CD14-positive monocyte (primary cell): ENCODE measurements around the gene ZGPAT. TPM values are rescaled to one million over a fixed set of nuclear protein-coding genes. Genes with fewer than 3 reads are reported as not detected.
"Not testable (repeated sequence)": the region's sequence is repeated elsewhere in the genome, so short reads cannot be mapped to it uniquely, and the experiment has no call there.

ENCODE experiments used
- DNase-seq, 3 donors: peaks; one replicate each; pipeline ENCODE4 v3.0.0-alpha.2; 2011 to 2022
- H2AFZ ChIP-seq: 2 replicates; pipeline ENCODE4 v1.6.0; 2012; ENCODE audit warnings: mild to moderate bottlenecking, low read depth, low read length, inconsistent platforms; ENCODE audit not compliant: insufficient read depth, poor library complexity, severe bottlenecking
- H3K27ac ChIP-seq, 2 donors: 1 replicate in 1 of 2; 2 replicates in 1 of 2; pipeline ENCODE4 v1.5.1; 2012 to 2013; ENCODE audit warnings: low read length in 2 of 2, control low read depth in 1 of 2, inconsistent platforms in 1 of 2, low read depth in 1 of 2, mild to moderate bottlenecking in 1 of 2
- H3K27me3 ChIP-seq, 2 donors: one replicate each; pipeline versions ENCODE4 v1.6.0 to v1.6.1; 2011 to 2013; ENCODE audit warnings: low read length in 2 of 2; ENCODE audit not compliant: control insufficient read depth in 2 of 2, insufficient read depth in 2 of 2
- H3K36me3 ChIP-seq, 2 donors: replicated peaks in 1 of 2; 1 replicate in 1 of 2; 2 replicates in 1 of 2; pipeline versions ENCODE4 v1.5.1 to v1.6.1; 2012 to 2013; ENCODE audit warnings: low read length in 2 of 2, control low read depth in 1 of 2, inconsistent platforms in 1 of 2, mild to moderate bottlenecking in 1 of 2; ENCODE audit not compliant: insufficient read depth in 2 of 2, control insufficient read depth in 1 of 2
- H3K4me1 ChIP-seq, 2 donors: 1 replicate in 1 of 2; 2 replicates in 1 of 2; pipeline versions ENCODE4 v1.5.1 to v1.6.1; 2012 to 2013; ENCODE audit warnings: low read length in 2 of 2, control low read depth in 1 of 2, inconsistent platforms in 1 of 2, mild to moderate bottlenecking in 1 of 2, moderate library complexity in 1 of 2; ENCODE audit not compliant: insufficient read depth in 2 of 2, control insufficient read depth in 1 of 2
- H3K4me2 ChIP-seq: replicated peaks from 2 replicates; pipeline ENCODE3; 2012; ENCODE audit warnings: low read length, moderate library complexity, mild to moderate bottlenecking; ENCODE audit not compliant: poor library complexity, severe bottlenecking; ENCODE audit errors: extremely low read depth
- H3K4me3 ChIP-seq, 3 experiments: fragments of 200-600 bp in 1 of 3; sonication (generic) in 1 of 3; replicated peaks in 1 of 3; 1 replicate in 2 of 3; 2 replicates in 1 of 3; pipeline ENCODE4 v1.5.1; 2011 to 2013; ENCODE audit warnings: low read length in 3 of 3, mild to moderate bottlenecking in 3 of 3, control low read depth in 2 of 3, low read depth in 2 of 3, inconsistent platforms in 1 of 3, moderate library complexity in 1 of 3
- H3K79me2 ChIP-seq: 2 replicates; pipeline ENCODE4 v1.6.0; 2012; ENCODE audit warnings: mild to moderate bottlenecking, control low read depth, inconsistent platforms, low read length, moderate library complexity; ENCODE audit not compliant: insufficient read depth
- H3K9ac ChIP-seq: 2 replicates; pipeline ENCODE4 v1.6.0; 2017; ENCODE audit warnings: low read length, mild to moderate bottlenecking; ENCODE audit not compliant: insufficient read depth, poor library complexity, severe bottlenecking
- H3K9me3 ChIP-seq, 2 donors: replicated peaks in 1 of 2; 1 replicate in 1 of 2; 2 replicates in 1 of 2; pipeline versions ENCODE4 v1.5.1 to v1.6.1; 2012 to 2013; ENCODE audit warnings: low read length in 2 of 2, control low read depth in 1 of 2; ENCODE audit not compliant: control insufficient read depth in 1 of 2, insufficient read depth in 1 of 2
- H4K20me1 ChIP-seq: 2 replicates; pipeline ENCODE4 v1.6.0; 2012; ENCODE audit warnings: mild to moderate bottlenecking, low read length, control low read depth, moderate library complexity; ENCODE audit not compliant: insufficient read depth
- H3K27ac Mint-ChIP-seq, 7 donors: one replicate each; pipeline ENCODE4 v1.8.0; 2020; ENCODE audit warnings: mild to moderate bottlenecking in 7 of 7, mixed read lengths in 7 of 7, moderate library complexity in 6 of 7, inconsistent platforms in 2 of 7
- H3K27me3 Mint-ChIP-seq, 3 donors: one replicate each; pipeline ENCODE4 v1.8.0; 2021 to 2022; ENCODE audit warnings: low read depth in 3 of 3, mild to moderate bottlenecking in 3 of 3, mixed read lengths in 3 of 3, moderate library complexity in 3 of 3, inconsistent platforms in 1 of 3
- H3K36me3 Mint-ChIP-seq, 2 donors: one replicate each; pipeline ENCODE4 v1.8.0; 2020; ENCODE audit warnings: mixed read lengths in 2 of 2, inconsistent platforms in 1 of 2, mild to moderate bottlenecking in 1 of 2
- H3K4me1 Mint-ChIP-seq: one replicate; pipeline ENCODE4 v1.8.0; 2020; ENCODE audit warnings: mild to moderate bottlenecking, mixed read lengths
- H3K4me3 Mint-ChIP-seq, 2 donors: one replicate each; pipeline ENCODE4 v1.8.0; 2020; ENCODE audit warnings: mild to moderate bottlenecking in 2 of 2, mixed read lengths in 2 of 2, moderate library complexity in 1 of 2
- H3K9me3 Mint-ChIP-seq, 7 donors: one replicate each; pipeline ENCODE4 v1.8.0; 2020 to 2022; ENCODE audit warnings: mixed read lengths in 7 of 7, mild to moderate bottlenecking in 6 of 7, moderate library complexity in 6 of 7, inconsistent platforms in 2 of 7
- CTCF ChIP-seq: fragments of 200-600 bp; IDR thresholded peaks from one replicate; pipeline ENCODE4 v1.8.0; 2022; ENCODE audit warnings: antibody characterized with exemption, mild to moderate bottlenecking
- WGBS: methylation state at CpG from one replicate; pipeline ENCODE4 v1.1.5; 2013; ENCODE audit warnings: missing lambda C conversion rate; ENCODE audit not compliant: insufficient coverage; 5-methylcytosine and 5-hydroxymethylcytosine counted together
- intact Hi-C, 2 donors: fragments of 100-400 bp; cut with micrococcal nuclease; formaldehyde crosslinking; loops; one replicate each; pipeline versions ENCODE4 v1.15.0 to v1.15.1; 2023
- polyA plus RNA-seq, 3 donors: library from polyadenylated mRNA; depleted of rRNA in 1 of 3; unstranded in 2 of 3; stranded (reverse) in 1 of 3; fragments of 300-500 nt in 2 of 3; fragments of >200 nt in 1 of 3; fragmentation: Illumina TruSeq in 2 of 3; gene quantifications; 1 replicate in 2 of 3; 2 replicates in 1 of 3; pipeline ENCODE4 v1.2.3, GENCODE V29; 2012 to 2021

Gene ZGPAT
- polyA plus RNA-seq, 3 donors, result 24.2 to 58.6 (median 28.3) TPM

DNA sequence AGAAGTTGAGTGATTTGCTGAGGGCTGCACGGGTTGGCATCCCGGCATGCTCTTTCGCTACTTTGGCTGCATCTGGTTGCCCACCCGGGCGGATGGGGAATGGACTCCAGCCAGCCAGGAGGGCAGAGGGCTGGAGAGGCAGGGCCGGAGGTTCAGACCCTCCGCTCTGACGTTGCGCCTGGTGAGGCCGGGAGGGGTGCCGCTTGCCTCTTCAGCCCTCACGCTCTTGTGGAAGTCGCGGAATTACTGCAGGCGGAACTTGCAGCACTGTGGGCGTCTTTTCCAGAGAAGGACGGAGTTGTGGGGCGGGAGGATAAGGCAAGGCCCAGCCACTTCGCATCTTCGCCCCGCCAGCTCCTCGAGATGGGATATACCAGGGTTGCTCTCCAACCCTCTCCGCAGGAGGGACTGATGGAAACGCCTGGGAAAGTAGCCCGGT is 49.1 kb upstream of the ZGPAT start:
- Mint-ChIP-seq H3K27me3 (peaks cover 5 to 9% (median 9%) of the 10 kb centered on the region in 3 donors), H3K4me3 (peak overlapping the region; percentile 95 to 96), H3K9me3 (peaks cover 0 to 1% (median 0%) of the 10 kb centered on the region in 7 donors), H3K27ac (peak overlapping the region; percentile 90 to 98 (median 95)), H3K4me1 (peaks cover 32% of the 10 kb centered on the region), H3K36me3 (peaks cover 30 to 37% of the 10 kb centered on the region in 2 donors)
- Histone ChIP-seq H3K27me3 (peaks cover 0 to 10% of the 10 kb centered on the region in 2 donors), H3K27ac (peak overlapping the region; percentile 55 to 81), H3K36me3 (peaks cover 25 to 37% of the 10 kb centered on the region in 2 donors), H3K4me1 (peaks cover 24 to 26% of the 10 kb centered on the region in 2 donors), H3K4me2 (peak overlapping the region; percentile 87), H3K4me3 (peak overlapping the region; percentile 70 to 96 (median 93)), H2AFZ (peak overlapping the region; percentile 94), H3K9me3 (no peaks in the 10 kb centered on the region), H3K79me2 (peaks cover 9% of the 10 kb centered on the region), H3K9ac (peak overlapping the region; percentile 77), H4K20me1 (no peaks in the 10 kb centered on the region)
- peak in 1 of 3 donors; percentile 20 for DNase-seq
- WGBS, result 2% methylated on average over 24 of the region's 25 CpGs
- no peak for TF ChIP-seq CTCF
- intact Hi-C loops, result loop anchor here (2.0 to 5.0 kb wide), 3 partner anchors 49 to 84 kb away; partner anchors contain the start of genes ZGPAT (in 2 of the 2) and ARFRP1 (in 1 of the 2)

GRCh38 chr20:63659370-63659769 is 48.5 kb upstream of the ZGPAT start:
- H3K36me3 Mint-ChIP-seq, result peaks cover 33 to 42% of the 10 kb centered on the region in 2 donors
- peak overlapping the region; percentile 15 to 98 (median 90) for H3K27ac Mint-ChIP-seq
- peak overlapping the region; percentile 77 for H3K9ac ChIP-seq
- peaks cover 31 to 43% of the 10 kb centered on the region in 2 donors for H3K36me3 ChIP-seq
- TF ChIP-seq CTCF, result no peak
- no peak for DNase-seq
- WGBS, result 70% methylated on average over 6 of the region's 13 CpGs
- peak overlapping the region; percentile 94 for H2AFZ ChIP-seq
- H3K4me1 ChIP-seq, result peaks cover 20 to 22% of the 10 kb centered on the region in 2 donors
- H3K9me3 Mint-ChIP-seq, result peaks cover 0 to 1% (median 0%) of the 10 kb centered on the region in 7 donors
- peaks cover 3% of the 10 kb centered on the region in 3 donors for H3K27me3 Mint-ChIP-seq
- H4K20me1 ChIP-seq, result no peaks in the 10 kb centered on the region
- intact Hi-C loops, result loop anchor here (2.0 to 5.0 kb wide), 3 partner anchors 48 to 83 kb away; partner anchors contain the start of genes ZGPAT (in 2 of the 2) and ARFRP1 (in 1 of the 2)
- peak overlapping the region; percentile 95 to 96 for H3K4me3 Mint-ChIP-seq
- peaks cover 0 to 5% of the 10 kb centered on the region in 2 donors for H3K27me3 ChIP-seq
- H3K4me3 ChIP-seq, result peak overlapping the region in 2 of 3 experiments; percentile 93 to 96
- H3K4me2 ChIP-seq, result peak overlapping the region; percentile 87
- H3K79me2 ChIP-seq, result peaks cover 9% of the 10 kb centered on the region
- no peaks in the 10 kb centered on the region for H3K9me3 ChIP-seq
- H3K4me1 Mint-ChIP-seq, result peaks cover 28% of the 10 kb centered on the region
- peak overlapping the region; percentile 55 to 81 for H3K27ac ChIP-seq

GRCh38 chr20:63660174-63660573 is 47.7 kb upstream of the ZGPAT start:
- H3K27me3 ChIP-seq, intact Hi-C loops, H3K9me3 ChIP-seq, H3K27ac ChIP-seq, H3K4me3 Mint-ChIP-seq, DNase-seq, H3K9ac ChIP-seq, H4K20me1 ChIP-seq, H3K27ac Mint-ChIP-seq, H3K9me3 Mint-ChIP-seq, H3K27me3 Mint-ChIP-seq, H3K79me2 ChIP-seq, H3K4me2 ChIP-seq, H3K4me3 ChIP-seq, H2AFZ ChIP-seq: not testable (repeated sequence)
- peaks cover 33 to 51% of the 10 kb centered on the region in 2 donors for H3K36me3 ChIP-seq
- H3K4me1 Mint-ChIP-seq, result peaks cover 28% of the 10 kb centered on the region
- H3K4me1 ChIP-seq, result peaks cover 20 to 22% of the 10 kb centered on the region in 2 donors
- peaks cover 36 to 48% of the 10 kb centered on the region in 2 donors for H3K36me3 Mint-ChIP-seq
- 97% methylated on average over 8 of the region's 10 CpGs for WGBS
